ENCODE results near the gene IQCM.

The IQCM gene

GRCh38 chr4:149815743-149816142, at the start of gene IQCM:
IQCM (minus strand) TSS chr4:149815843; CDS start chr4:149742691, 73,152 bp downstream.
- no peak for DNase-seq (ENCODE audit: low read depth in 2 of 2)

- DNase-seq (ENCODE audit: low read depth in 2 of 2): no peak
Observed at GRCh38 chr4:149857446-149857845, 41.8 kb upstream of the IQCM start.

GRCh38 chr4:149845743-149846142, 30.1 kb upstream of the IQCM start:
- no peak for DNase-seq (ENCODE audit: low read depth in 2 of 2)

- DNase-seq (ENCODE audit: low read depth in 2 of 2): no peak
Observed at GRCh38 chr4:149841686-149842085, 26.0 kb upstream of the IQCM start.

GRCh38 chr4:149838036-149838435, 22.4 kb upstream of the IQCM start:
- DNase-seq (ENCODE audit: low read depth in 2 of 2): no peak

GRCh38 chr4:149836546-149836945, 20.9 kb upstream of the IQCM start:
- DNase-seq (ENCODE audit: low read depth in 2 of 2): peak; percentile 16 to 17

- DNase-seq (ENCODE audit: low read depth in 2 of 2): no peak
Observed at GRCh38 chr4:149835280-149835679, 19.6 kb upstream of the IQCM start.

GRCh38 chr4:149831656-149832208, 16.1 kb upstream of the IQCM start:
- DNase-seq (ENCODE audit: low read depth in 2 of 2): no peak

- no peak for DNase-seq (ENCODE audit: low read depth in 2 of 2)
Observed at GRCh38 chr4:149830823-149831222, 15.2 kb upstream of the IQCM start.

- no peak for DNase-seq (ENCODE audit: low read depth in 2 of 2)
Observed at GRCh38 chr4:149825336-149825735, 9.7 kb upstream of the IQCM start.

GRCh38 chr4:149823769-149824221, 8.2 kb upstream of the IQCM start:
- DNase-seq (ENCODE audit: low read depth in 2 of 2): peak; percentile 89 to 90

GRCh38 chr4:149801416-149801815, 14.2 kb downstream of the IQCM start:
- DNase-seq (ENCODE audit: low read depth in 2 of 2): peak in 1 of 2 experiments; percentile 29

GRCh38 chr4:149799546-149799945, 16.1 kb downstream of the IQCM start:
- DNase-seq (ENCODE audit: low read depth in 2 of 2): no peak

GRCh38 chr4:149796381-149796780, 19.3 kb downstream of the IQCM start:
- no peak for DNase-seq (ENCODE audit: low read depth in 2 of 2)

- no peak for DNase-seq (ENCODE audit: low read depth in 2 of 2)
Observed at GRCh38 chr4:149795256-149795655, 20.4 kb downstream of the IQCM start.

GRCh38 chr4:149794352-149794751, 21.3 kb downstream of the IQCM start:
- DNase-seq (ENCODE audit: low read depth in 2 of 2): no peak

GRCh38 chr4:149793459-149793858, 22.2 kb downstream of the IQCM start:
- DNase-seq (ENCODE audit: low read depth in 2 of 2): no peak

GRCh38 chr4:149791851-149792250, 23.8 kb downstream of the IQCM start:
- no peak for DNase-seq (ENCODE audit: low read depth in 2 of 2)

- DNase-seq (ENCODE audit: low read depth in 2 of 2): no peak
Observed at GRCh38 chr4:149790172-149790907, 25.3 kb downstream of the IQCM start.

GRCh38 chr4:149788300-149788699, 27.3 kb downstream of the IQCM start:
- DNase-seq (ENCODE audit: low read depth in 2 of 2): no peak

- no peak for DNase-seq (ENCODE audit: low read depth in 2 of 2)
Observed at GRCh38 chr4:149785696-149786431, 29.8 kb downstream of the IQCM start.

GRCh38 chr4:149784018-149784417, 31.6 kb downstream of the IQCM start:
- no peak for DNase-seq (ENCODE audit: low read depth in 2 of 2)

GRCh38 chr4:149781150-149781549, 34.5 kb downstream of the IQCM start:
- DNase-seq (ENCODE audit: low read depth in 2 of 2): peak; percentile 37 to 43

Data from fibroblast of skin of left quadriceps (primary cell).